GM18520 (cell line): ENCODE measurements around the gene DUSP2.
"Not testable (repeated sequence)": the region's sequence is repeated elsewhere in the genome, so short reads cannot be mapped to it uniquely, and the experiment has no call there.

Source experiments
- ATAC-seq: cut with Tn5 transposase; IDR thresholded peaks from one replicate; pipeline ENCODE4 v1.9.1; 2021; ENCODE audit not compliant: unreplicated experiment

The DUSP2 gene

GRCh38 chr2:96148410-96149217 is 3.4 kb upstream of the DUSP2 start:
- ATAC-seq = peak; percentile 29

- no peak for ATAC-seq
These were observed 2.5 kb upstream of the DUSP2 start for GRCh38 chr2:96147593-96148201.

- no peak for ATAC-seq
These were observed 1.8 kb upstream of the DUSP2 start for GRCh38 chr2:96146881-96147592.

GRCh38 chr2:96146153-96146880 is 1.1 kb upstream of the DUSP2 start:
- ATAC-seq = peak; percentile 15

- no peak for ATAC-seq
These were observed 560 bp upstream of the DUSP2 start for GRCh38 chr2:96145848-96146152.

GRCh38 chr2:96144481-96145035 is 682 bp downstream of the DUSP2 start:
- no peak for ATAC-seq

GRCh38 chr2:96143848-96144480 is 1.3 kb downstream of the DUSP2 start:
- no peak for ATAC-seq

GRCh38 chr2:96143231-96143847 is 1.9 kb downstream of the DUSP2 start:
- no peak for ATAC-seq

- no peak for ATAC-seq
These were observed 2.8 kb downstream of the DUSP2 start for GRCh38 chr2:96142217-96143113.

- ATAC-seq = not testable (repeated sequence)
These were observed 3.6 kb downstream of the DUSP2 start for GRCh38 chr2:96141624-96141967.

- no peak for ATAC-seq
These were observed 4.2 kb downstream of the DUSP2 start for GRCh38 chr2:96140941-96141623.

- no peak for ATAC-seq
These were observed 6.0 kb downstream of the DUSP2 start for GRCh38 chr2:96139181-96139758.

- no peak for ATAC-seq
These were observed 6.8 kb downstream of the DUSP2 start, which contains the start of gene ASTL for GRCh38 chr2:96138179-96139145. Gene ASTL, minus strand, starts transcription at chr2:96138502. Its CDS starts 66 bp downstream, at chr2:96138436.

GRCh38 chr2:96137321-96138178 is 7.7 kb downstream of the DUSP2 start:
- ATAC-seq = no peak

GRCh38 chr2:96136129-96136720 is 9.0 kb downstream of the DUSP2 start:
- no peak for ATAC-seq

- no peak for ATAC-seq
These were observed 9.6 kb downstream of the DUSP2 start for GRCh38 chr2:96135621-96136020.
